HepG2 (cell line): Measurements from ENCODE around the gene DLEC1. TPM values are rescaled to one million over a fixed set of nuclear protein-coding genes. Genes with fewer than 3 reads are reported as not detected.
A peak's percentile ranks its signal among the peaks of the same experiment; 100 is the strongest.

Experiments used
- ASH2L ChIP-seq: fragments of 300-600, 200-600 bp; sonication (generic); IDR thresholded peaks from 2 replicates; pipeline ENCODE4 v1.7.0; 2017; ENCODE audit warnings: low read depth, mild to moderate bottlenecking, moderate library complexity, mixed read lengths, low read length; ENCODE audit not compliant: insufficient read length
- BORCS8-MEF2B ChIP-seq: sonication (generic); formaldehyde crosslinking; IDR thresholded peaks from 2 replicates; pipeline ENCODE4 v1.8.0; 2022; ENCODE audit warnings: mild to moderate bottlenecking, missing genetic modification reagents
- FIP1L1 ChIP-seq: fragments of 200-400 bp; formaldehyde crosslinking; IDR thresholded peaks from 2 replicates; pipeline ENCODE4 v1.6.1; 2018; ENCODE audit warnings: low read depth, mild to moderate bottlenecking, low read length, moderate library complexity, borderline replicate concordance; ENCODE audit not compliant: insufficient read depth
- FOXM1 ChIP-seq: sonication (generic); formaldehyde crosslinking; IDR thresholded peaks from 2 replicates; pipeline ENCODE4 v1.5.0; 2020; ENCODE audit warnings: missing genetic modification reagents
- FOXO4 ChIP-seq: sonication (generic); formaldehyde crosslinking; conservative IDR thresholded peaks from 2 replicates; pipeline ENCODE4 v1.8.1; 2023; ENCODE audit warnings: missing genetic modification reagents
- HMGXB3 ChIP-seq: sonication (generic); formaldehyde crosslinking; IDR thresholded peaks from 2 replicates; pipeline ENCODE4 v1.4.0; 2020; ENCODE audit warnings: missing genetic modification reagents, borderline replicate concordance
- LRRFIP1 ChIP-seq: sonication (generic); formaldehyde crosslinking; conservative IDR thresholded peaks from 2 replicates; pipeline ENCODE4 v1.4.0; 2020; ENCODE audit warnings: missing genetic modification reagents
- RXRA ChIP-seq: sonication (generic); formaldehyde crosslinking; IDR thresholded peaks from 2 replicates; pipeline ENCODE4 v1.5.1; 2020; ENCODE audit warnings: missing genetic modification reagents
- SIX4 ChIP-seq: sonication (generic); formaldehyde crosslinking; IDR thresholded peaks from 2 replicates; pipeline ENCODE4 v1.4.0; 2020; ENCODE audit warnings: missing genetic modification reagents
- SRF ChIP-seq: IDR thresholded peaks from 2 replicates; pipeline ENCODE4 v1.6.1; 2011; ENCODE audit warnings: mild to moderate bottlenecking, low read depth, low read length, moderate library complexity
- ZNF333 ChIP-seq: sonication (generic); formaldehyde crosslinking; IDR thresholded peaks from 2 replicates; pipeline ENCODE4 v1.4.0; 2020; ENCODE audit warnings: mild to moderate bottlenecking, missing genetic modification reagents, borderline replicate concordance
- ZNF33B ChIP-seq: sonication (generic); formaldehyde crosslinking; IDR thresholded peaks from 2 replicates; pipeline ENCODE4 v1.5.1; 2020; ENCODE audit warnings: mild to moderate bottlenecking, missing genetic modification reagents
- polyA plus RNA-seq, 8 experiments: library from polyadenylated mRNA; depleted of rRNA in 3 of 8; stranded (reverse) in 7 of 8; unstranded in 1 of 8; fragments of >200 nt; fragmentation: Illumina TruSeq in 4 of 8; extraction: Trizol in 4 of 8; gene quantifications; 2 replicates each; pipeline versions ENCODE4 v1.2.1 to v1.2.3, GENCODE V29; 2011 to 2016; ENCODE audit warnings: low read depth in 4 of 8, missing spikeins in 1 of 8, mixed read lengths in 1 of 8; ENCODE audit not compliant: insufficient read depth in 1 of 8
- total RNA-seq, 5 experiments: library from RNA; depleted of rRNA; stranded (reverse); fragments of >200 nt; fragmentation: Illumina TruSeq; extraction: Trizol; gene quantifications; 2 replicates each; pipeline ENCODE4 v1.2.3, GENCODE V29; 2016; ENCODE audit warnings: low read depth in 1 of 5
- TF ChIP-seq, protein P1 (sequence below): IDR thresholded peaks from 2 replicates; pipeline ENCODE4 v1.6.1; 2016

Gene DLEC1
- total and polyA plus RNA-seq, 2 of the 13 experiments (the other 11 are each of a cell fraction or from before 2014, with no cell fraction given), result 0.09 TPM; not detected in 1

- TF ChIP-seq HMGXB3 (peak; percentile 83), LRRFIP1 (no peak), BORCS8-MEF2B (CRISPR knock-in tag) (peak; percentile 58; the same call in 1 of the 2 replicates), FOXM1 (CRISPR knock-in tag) (no peak), SIX4 (peak; percentile 34; the same call in 1 of the 2 replicates), ZNF333 (CRISPR knock-in tag) (peak; percentile 38; the same call in 1 of the 2 replicates), ZNF33B (CRISPR knock-in tag) (peak; percentile 8; the same call in 1 of the 2 replicates), ASH2L (peak; percentile 84), RXRA (CRISPR knock-in tag) (peak; percentile 97), FOXO4 (CRISPR knock-in tag) (no peak), FIP1L1 (no peak), SRF (peak; percentile 29; the same call in 1 of the 2 replicates)
- TF ChIP-seq, protein P1, sequence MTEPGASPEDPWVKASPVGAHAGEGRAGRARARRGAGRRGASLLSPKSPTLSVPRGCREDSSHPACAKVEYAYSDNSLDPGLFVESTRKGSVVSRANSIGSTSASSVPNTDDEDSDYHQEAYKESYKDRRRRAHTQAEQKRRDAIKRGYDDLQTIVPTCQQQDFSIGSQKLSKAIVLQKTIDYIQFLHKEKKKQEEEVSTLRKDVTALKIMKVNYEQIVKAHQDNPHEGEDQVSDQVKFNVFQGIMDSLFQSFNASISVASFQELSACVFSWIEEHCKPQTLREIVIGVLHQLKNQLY (CRISPR knock-in tag), result peak; percentile 58; the same call in 1 of the 2 replicates
Observed at GRCh38 chr3:38133557-38134405, 94.8 kb downstream of the DLEC1 start (continued).
